Neural cell (in vitro differentiated cells): ENCODE measurements around the gene OR1F1. TPM values are rescaled to one million over a fixed set of nuclear protein-coding genes. Genes with fewer than 3 reads are reported as not detected.

ENCODE experiments used
- H2AFZ ChIP-seq: fragments of 200-600, 300-800 bp; sonication (generic), shearing (Covaris generic); 2 replicates; pipeline ENCODE4 v1.6.0; 2014; ENCODE audit warnings: low read depth, mild to moderate bottlenecking, antibody characterized with exemption, low read length, moderate library complexity
- H3F3A ChIP-seq: fragments of 200-600 bp; shearing (Covaris generic); 2 replicates; pipeline ENCODE4 v1.6.1; 2016; ENCODE audit warnings: mild to moderate bottlenecking, moderate library complexity, mixed read lengths, antibody characterized with exemption, low read length; ENCODE audit not compliant: insufficient read depth, poor library complexity, severe bottlenecking
- H3K27ac ChIP-seq: fragments of 200-600, 300-800 bp; sonication (generic), shearing (Covaris generic); 2 replicates; pipeline ENCODE4 v1.5.1; 2014; ENCODE audit warnings: mild to moderate bottlenecking, low read length, moderate library complexity
- H3K27me3 ChIP-seq: fragments of 300-800, 200-600 bp; sonication (generic), shearing (Covaris generic); 2 replicates; pipeline ENCODE4 v1.6.0; 2014; ENCODE audit warnings: mild to moderate bottlenecking, low read depth, low read length, moderate library complexity; ENCODE audit not compliant: insufficient read depth
- H3K36me3 ChIP-seq: fragments of 300-800, 200-600 bp; sonication (generic), shearing (Covaris generic); 2 replicates; pipeline ENCODE4 v1.5.1; 2014; ENCODE audit warnings: mild to moderate bottlenecking, antibody characterized with exemption, low read length, moderate library complexity; ENCODE audit not compliant: insufficient read depth
- H3K4me2 ChIP-seq: fragments of 300-800, 200-600 bp; sonication (generic), shearing (Covaris generic); 2 replicates; pipeline ENCODE4 v1.6.0; 2014; ENCODE audit warnings: mild to moderate bottlenecking, low read length
- H3K4me3 ChIP-seq: fragments of 300-800, 200-600 bp; sonication (generic), shearing (Covaris generic); 2 replicates; pipeline ENCODE4 v1.5.1; 2014; ENCODE audit warnings: mild to moderate bottlenecking, low read length, moderate library complexity
- H3K79me2 ChIP-seq: fragments of 200-600 bp; shearing (Covaris generic); replicated peaks from 2 replicates; pipeline ENCODE4 v1.6.0; 2014; ENCODE audit warnings: mild to moderate bottlenecking, low read length, moderate library complexity; ENCODE audit not compliant: insufficient read depth
- H3K9ac ChIP-seq: fragments of 300-800, 200-600 bp; sonication (generic), shearing (Covaris generic); 2 replicates; pipeline ENCODE4 v1.6.1; 2016; ENCODE audit warnings: mild to moderate bottlenecking, low read length, mixed read lengths
- H3K9me2 ChIP-seq: fragments of 200-600 bp; shearing (Covaris generic); 2 replicates; pipeline ENCODE4 v1.6.1; 2016; ENCODE audit warnings: mild to moderate bottlenecking, low read length, mixed read lengths; ENCODE audit not compliant: insufficient read depth
- H3K9me3 ChIP-seq: fragments of 200-600, 300-800 bp; sonication (generic), shearing (Covaris generic); 2 replicates; pipeline ENCODE4 v1.6.1; 2016; ENCODE audit warnings: mild to moderate bottlenecking, mixed run types, low read length, moderate library complexity, mixed read lengths
- H4K20me1 ChIP-seq: fragments of 200-600 bp; shearing (Covaris generic); 2 replicates; pipeline ENCODE4 v1.6.1; 2016; ENCODE audit warnings: mild to moderate bottlenecking, mixed run types; ENCODE audit not compliant: insufficient read depth
- EP300 ChIP-seq: fragments of 450-650 bp; conservative IDR thresholded peaks from 2 replicates; pipeline ENCODE4 v1.6.1; 2014; ENCODE audit warnings: antibody characterized with exemption, mild to moderate bottlenecking, moderate library complexity; ENCODE audit not compliant: poor library complexity, severe bottlenecking
- EZH2 ChIP-seq: fragments of 200-600, 300-800 bp; shearing (Covaris generic), sonication (generic); IDR thresholded peaks from 2 replicates; pipeline ENCODE4 v1.6.1; 2014; ENCODE audit warnings: antibody characterized with exemption, low read length, borderline replicate concordance, mild to moderate bottlenecking; ENCODE audit not compliant: insufficient read depth, poor library complexity, severe bottlenecking
- MXI1 ChIP-seq: fragments of 450-650 bp; conservative IDR thresholded peaks from 2 replicates; pipeline ENCODE4 v1.6.1; 2014; ENCODE audit warnings: antibody characterized with exemption, mild to moderate bottlenecking; ENCODE audit not compliant: poor library complexity, severe bottlenecking
- POLR2AphosphoS5 ChIP-seq: IDR thresholded peaks from 2 replicates; pipeline ENCODE4 v1.6.1; 2012
- RAD21 ChIP-seq: fragments of 450-650 bp; conservative IDR thresholded peaks from 2 replicates; pipeline ENCODE4 v1.6.1; 2014; ENCODE audit warnings: antibody characterized with exemption, mild to moderate bottlenecking, moderate library complexity
- SMC3 ChIP-seq: fragments of 450-650 bp; conservative IDR thresholded peaks from 2 replicates; pipeline ENCODE4 v1.6.1; 2014; ENCODE audit warnings: antibody characterized with exemption, mild to moderate bottlenecking, moderate library complexity; ENCODE audit not compliant: poor library complexity
- TAF1 ChIP-seq: IDR thresholded peaks from 2 replicates; pipeline ENCODE4 v1.6.1; 2012; ENCODE audit warnings: low read depth
- polyA plus RNA-seq: library from polyadenylated mRNA; depleted of rRNA; stranded (reverse); fragments of >200 nt; gene quantifications from 2 replicates; pipeline ENCODE4 v1.2.3, GENCODE V29; 2014
- TF ChIP-seq, protein P1 (sequence below): fragments of 450-650 bp; IDR thresholded peaks from 2 replicates; pipeline ENCODE4 v1.5.1; 2014; ENCODE audit warnings: antibody characterized with exemption, mild to moderate bottlenecking, moderate library complexity; ENCODE audit not compliant: poor library complexity, severe bottlenecking
- TF ChIP-seq, protein P2 (sequence below): IDR thresholded peaks from 2 replicates; pipeline ENCODE4 v1.6.1; 2012; ENCODE audit warnings: borderline replicate concordance

OR1F1 gene
- polyA plus RNA-seq, 1 donor from 2014 or later = 2.5 TPM

DNA sequence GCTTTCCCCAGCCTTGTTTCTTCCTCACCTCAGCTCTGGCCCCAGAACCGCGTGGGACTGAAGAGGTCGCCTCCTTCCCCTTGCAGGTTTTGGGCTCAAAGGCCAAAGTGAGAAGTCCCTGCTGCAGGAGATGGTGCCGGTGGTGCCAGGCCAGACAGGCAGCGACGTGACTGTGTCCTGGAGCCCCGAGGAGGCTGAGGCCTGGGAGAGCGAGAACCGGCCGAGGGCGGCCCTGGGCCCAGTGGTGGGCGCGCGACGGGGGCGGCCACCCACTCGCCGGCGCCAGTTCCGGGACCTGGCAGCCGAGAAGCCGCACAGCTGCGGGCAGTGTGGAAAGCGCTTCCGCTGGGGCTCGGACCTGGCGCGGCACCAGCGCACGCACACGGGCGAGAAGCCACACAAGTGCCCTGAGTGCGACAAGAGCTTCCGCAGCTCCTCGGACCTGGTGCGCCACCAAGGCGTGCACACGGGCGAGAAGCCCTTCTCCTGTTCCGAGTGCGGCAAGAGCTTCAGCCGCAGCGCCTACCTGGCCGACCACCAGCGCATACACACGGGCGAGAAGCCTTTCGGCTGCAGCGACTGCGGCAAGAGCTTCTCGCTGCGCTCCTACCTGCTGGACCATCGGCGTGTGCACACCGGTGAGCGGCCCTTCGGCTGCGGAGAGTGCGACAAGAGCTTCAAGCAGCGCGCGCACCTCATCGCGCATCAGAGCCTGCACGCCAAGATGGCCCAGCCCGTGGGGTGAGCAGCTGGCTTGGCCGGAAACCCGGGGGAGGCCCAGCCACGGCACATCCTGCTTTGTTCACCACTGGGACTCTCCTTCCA lies 47.2 kb upstream of the OR1F1 start:
- Histone ChIP-seq H3K27me3 (no peaks in the 10 kb centered on the region), H3K4me3 (no peak overlapping the region), H3K4me2 (no peak overlapping the region), H2AFZ (no peak overlapping the region), H3F3A (no peaks in the 10 kb centered on the region), H3K27ac (no peak overlapping the region), H3K36me3 (no peaks in the 10 kb centered on the region), H3K9me3 (no peaks in the 10 kb centered on the region), H4K20me1 (no peaks in the 10 kb centered on the region), H3K9me2 (no peaks in the 10 kb centered on the region), H3K79me2 (peaks cover 4% of the 10 kb centered on the region), H3K9ac (no peak overlapping the region)
- TF ChIP-seq RAD21 (no peak), EZH2 (no peak), MXI1 (no peak), EP300 (no peak), SMC3 (no peak), POLR2AphosphoS5 (no peak), TAF1 (no peak)
- TF ChIP-seq, protein P1, sequence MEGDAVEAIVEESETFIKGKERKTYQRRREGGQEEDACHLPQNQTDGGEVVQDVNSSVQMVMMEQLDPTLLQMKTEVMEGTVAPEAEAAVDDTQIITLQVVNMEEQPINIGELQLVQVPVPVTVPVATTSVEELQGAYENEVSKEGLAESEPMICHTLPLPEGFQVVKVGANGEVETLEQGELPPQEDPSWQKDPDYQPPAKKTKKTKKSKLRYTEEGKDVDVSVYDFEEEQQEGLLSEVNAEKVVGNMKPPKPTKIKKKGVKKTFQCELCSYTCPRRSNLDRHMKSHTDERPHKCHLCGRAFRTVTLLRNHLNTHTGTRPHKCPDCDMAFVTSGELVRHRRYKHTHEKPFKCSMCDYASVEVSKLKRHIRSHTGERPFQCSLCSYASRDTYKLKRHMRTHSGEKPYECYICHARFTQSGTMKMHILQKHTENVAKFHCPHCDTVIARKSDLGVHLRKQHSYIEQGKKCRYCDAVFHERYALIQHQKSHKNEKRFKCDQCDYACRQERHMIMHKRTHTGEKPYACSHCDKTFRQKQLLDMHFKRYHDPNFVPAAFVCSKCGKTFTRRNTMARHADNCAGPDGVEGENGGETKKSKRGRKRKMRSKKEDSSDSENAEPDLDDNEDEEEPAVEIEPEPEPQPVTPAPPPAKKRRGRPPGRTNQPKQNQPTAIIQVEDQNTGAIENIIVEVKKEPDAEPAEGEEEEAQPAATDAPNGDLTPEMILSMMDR = no peak
- TF ChIP-seq, protein P2, sequence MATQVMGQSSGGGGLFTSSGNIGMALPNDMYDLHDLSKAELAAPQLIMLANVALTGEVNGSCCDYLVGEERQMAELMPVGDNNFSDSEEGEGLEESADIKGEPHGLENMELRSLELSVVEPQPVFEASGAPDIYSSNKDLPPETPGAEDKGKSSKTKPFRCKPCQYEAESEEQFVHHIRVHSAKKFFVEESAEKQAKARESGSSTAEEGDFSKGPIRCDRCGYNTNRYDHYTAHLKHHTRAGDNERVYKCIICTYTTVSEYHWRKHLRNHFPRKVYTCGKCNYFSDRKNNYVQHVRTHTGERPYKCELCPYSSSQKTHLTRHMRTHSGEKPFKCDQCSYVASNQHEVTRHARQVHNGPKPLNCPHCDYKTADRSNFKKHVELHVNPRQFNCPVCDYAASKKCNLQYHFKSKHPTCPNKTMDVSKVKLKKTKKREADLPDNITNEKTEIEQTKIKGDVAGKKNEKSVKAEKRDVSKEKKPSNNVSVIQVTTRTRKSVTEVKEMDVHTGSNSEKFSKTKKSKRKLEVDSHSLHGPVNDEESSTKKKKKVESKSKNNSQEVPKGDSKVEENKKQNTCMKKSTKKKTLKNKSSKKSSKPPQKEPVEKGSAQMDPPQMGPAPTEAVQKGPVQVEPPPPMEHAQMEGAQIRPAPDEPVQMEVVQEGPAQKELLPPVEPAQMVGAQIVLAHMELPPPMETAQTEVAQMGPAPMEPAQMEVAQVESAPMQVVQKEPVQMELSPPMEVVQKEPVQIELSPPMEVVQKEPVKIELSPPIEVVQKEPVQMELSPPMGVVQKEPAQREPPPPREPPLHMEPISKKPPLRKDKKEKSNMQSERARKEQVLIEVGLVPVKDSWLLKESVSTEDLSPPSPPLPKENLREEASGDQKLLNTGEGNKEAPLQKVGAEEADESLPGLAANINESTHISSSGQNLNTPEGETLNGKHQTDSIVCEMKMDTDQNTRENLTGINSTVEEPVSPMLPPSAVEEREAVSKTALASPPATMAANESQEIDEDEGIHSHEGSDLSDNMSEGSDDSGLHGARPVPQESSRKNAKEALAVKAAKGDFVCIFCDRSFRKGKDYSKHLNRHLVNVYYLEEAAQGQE = no peak

DNA sequence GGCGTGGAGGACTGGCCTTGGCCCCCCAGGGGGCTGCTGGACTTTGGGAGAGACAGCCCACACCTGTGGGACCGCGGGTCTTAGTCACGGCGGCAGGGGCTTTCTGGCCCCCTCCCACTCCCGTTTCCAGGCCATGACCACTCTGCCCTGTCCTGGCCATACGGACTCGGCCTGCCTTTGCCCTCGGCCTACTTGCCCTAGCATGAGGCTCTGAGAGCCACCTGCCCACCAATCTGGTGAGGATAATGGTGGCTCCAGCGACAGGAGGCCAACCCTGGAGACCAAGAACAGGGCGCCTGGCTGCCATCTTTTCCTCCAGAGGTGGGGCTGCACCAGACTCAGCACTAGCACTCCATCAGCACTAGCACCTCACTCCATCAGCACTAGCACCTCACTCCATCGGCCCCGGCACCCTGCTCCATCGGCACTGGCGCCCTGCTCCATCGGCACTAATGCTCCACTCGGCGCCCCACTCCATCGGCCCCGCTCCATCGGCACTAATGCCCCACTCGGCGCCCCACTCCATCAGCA lies 46.2 kb upstream of the OR1F1 start:
- no peak overlapping the region for H3K9ac ChIP-seq
- H3K36me3 ChIP-seq = no peaks in the 10 kb centered on the region
- H3K27ac ChIP-seq = no peak overlapping the region
- H3F3A ChIP-seq = no peaks in the 10 kb centered on the region
- H3K9me3 ChIP-seq = no peaks in the 10 kb centered on the region
- TF ChIP-seq EZH2 (no peak), EP300 (no peak), SMC3 (no peak), RAD21 (no peak), POLR2AphosphoS5 (no peak), MXI1 (no peak), TAF1 (no peak)
- TF ChIP-seq, protein P2 = no peak
- TF ChIP-seq, protein P1 = no peak
- H3K4me2 ChIP-seq = no peak overlapping the region
- H3K9me2 ChIP-seq = no peaks in the 10 kb centered on the region
- H4K20me1 ChIP-seq = no peaks in the 10 kb centered on the region
- no peaks in the 10 kb centered on the region for H3K79me2 ChIP-seq
- no peak overlapping the region for H3K4me3 ChIP-seq
- H2AFZ ChIP-seq = no peak overlapping the region
- no peaks in the 10 kb centered on the region for H3K27me3 ChIP-seq
